Measurements from ENCODE around the gene RPP25L. TPM values are rescaled to one million over a fixed set of nuclear protein-coding genes. Genes with fewer than 3 reads are reported as not detected.

The RPP25L gene
- total RNA-seq, 1 experiment from 2014 or later = 51.1 TPM

- Histone ChIP-seq H3K9me2 (ENCODE audit: insufficient read depth) (no peaks in the 10 kb centered on the region), H3K4me3 (replicated peaks in 1 of 2; ENCODE audit: low read depth in 1 of 2, low read length in 2 of 2) (no peak overlapping the region), H3K4me2 (ENCODE audit: low read length) (no peak overlapping the region), H4K20me1 (ENCODE audit: insufficient read depth) (no peaks in the 10 kb centered on the region), H3K9me3 (ENCODE audit: control insufficient read depth in 1 of 2, insufficient read depth in 1 of 2, low read depth in 1 of 2, low read length in 2 of 2) (no peaks in the 10 kb centered on the region), H3K79me2 (ENCODE audit: insufficient read depth, low read length) (no peaks in the 10 kb centered on the region), H3K9ac (ENCODE audit: low read length) (no peak overlapping the region), H3K27me3 (ENCODE audit: insufficient read depth, low read length) (no peaks in the 10 kb centered on the region), H3K4me1 (ENCODE audit: control insufficient read depth in 1 of 2, insufficient read depth in 2 of 2, low read length in 2 of 2) (peaks cover 0 to 4% of the 10 kb centered on the region in 2 experiments; a peak in 1 of 4 replicates), H3K36me3 (ENCODE audit: control insufficient read depth in 1 of 2, insufficient read depth in 2 of 2, low read length in 2 of 2) (no peaks in the 10 kb centered on the region), H3K27ac (ENCODE audit: low read depth, low read length) (no peak overlapping the region), H2AFZ (ENCODE audit: low read depth, low read length, poor library complexity, severe bottlenecking) (no peak overlapping the region)
- intact Hi-C loops (cut with micrococcal nuclease) = loop anchor here (2.0 to 10.0 kb wide), 3 partner anchors 53 to 347 kb away; no protein-coding TSS in a partner anchor
- ChIA-PET RAD21 (ENCODE audit: low non-redundant PET in 1 of 2, low total read pairs in 2 of 2, uncharacterized antibody in 2 of 2, unreplicated experiment in 2 of 2) (interaction anchor here in 1 of 2 experiments (0.6 kb wide), 1 partner anchor 213 kb away, joined by 6 read pairs; no protein-coding TSS in a partner anchor), POLR2A (no interaction called here), CTCF (interaction anchor here (1.0 kb wide), 2 partner anchors 10 kb away, joined by 3 to 4 read pairs; partner anchors contain the start of gene RPP25L)
- DNase-seq (ENCODE audit: low read depth, low spot score) = no peak
- no peak for TF ChIP-seq ZBTB33 (IDR thresholded peaks at IDR 0.05; ENCODE audit: extremely low read depth, insufficient replicate concordance, low read length)
- TF ChIP-seq FOSL1 (IDR thresholded peaks at IDR 0.05; ENCODE audit: low read depth) = no peak
- ATAC-seq = no peak
- no TSS peak for BruUV-seq (replicated peaks)
Measured at GRCh38 chr9:34601937-34602573, 9.8 kb downstream of the RPP25L start.

- Histone ChIP-seq H3K4me3 (replicated peaks in 1 of 2; ENCODE audit: low read depth in 1 of 2, low read length in 2 of 2) (no peak overlapping the region), H3K79me2 (ENCODE audit: insufficient read depth, low read length) (no peaks in the 10 kb centered on the region), H3K9me3 (ENCODE audit: control insufficient read depth in 1 of 2, insufficient read depth in 1 of 2, low read depth in 1 of 2, low read length in 2 of 2) (no peaks in the 10 kb centered on the region), H3K4me1 (ENCODE audit: control insufficient read depth in 1 of 2, insufficient read depth in 2 of 2, low read length in 2 of 2) (no peaks in the 10 kb centered on the region), H2AFZ (ENCODE audit: low read depth, low read length, poor library complexity, severe bottlenecking) (no peak overlapping the region), H3K9ac (ENCODE audit: low read length) (no peak overlapping the region), H3K27ac (ENCODE audit: low read depth, low read length) (no peak overlapping the region), H3K27me3 (ENCODE audit: insufficient read depth, low read length) (no peaks in the 10 kb centered on the region), H3K9me2 (ENCODE audit: insufficient read depth) (no peaks in the 10 kb centered on the region), H4K20me1 (ENCODE audit: insufficient read depth) (no peaks in the 10 kb centered on the region), H3K4me2 (ENCODE audit: low read length) (no peak overlapping the region), H3K36me3 (ENCODE audit: control insufficient read depth in 1 of 2, insufficient read depth in 2 of 2, low read length in 2 of 2) (no peaks in the 10 kb centered on the region)
- BruUV-seq (replicated peaks) = no TSS peak
- intact Hi-C loops (cut with micrococcal nuclease) = loop anchor here (10.0 kb wide), 1 partner anchor 346 kb away; no protein-coding TSS in a partner anchor
- RAD21 ChIA-PET (ENCODE audit: low non-redundant PET in 1 of 2, low total read pairs in 2 of 2, uncharacterized antibody in 2 of 2, unreplicated experiment in 2 of 2) = no interaction called here
- TF ChIP-seq CEBPB (IDR thresholded peaks at IDR 0.05; ENCODE audit: low read depth) = no peak
- TF ChIP-seq SIN3A (IDR thresholded peaks at IDR 0.05; ENCODE audit: low read depth) = no peak
- no peak for TF ChIP-seq YY1 (IDR thresholded peaks at IDR 0.05; ENCODE audit: extremely low read depth, insufficient replicate concordance, low read depth, low read length)
- TF ChIP-seq SP1 (IDR thresholded peaks at IDR 0.05; ENCODE audit: low read depth) = no peak
- TF ChIP-seq RAD21 (IDR thresholded peaks at IDR 0.05; ENCODE audit: low read depth) = no peak
- TF ChIP-seq ZBTB33 (IDR thresholded peaks at IDR 0.05; ENCODE audit: extremely low read depth, insufficient replicate concordance, low read length) = no peak
- TF ChIP-seq POLR2A (IDR thresholded peaks at IDR 0.05; ENCODE audit: borderline replicate concordance, extremely low read depth, insufficient read depth, insufficient read length) = no peak
- TF ChIP-seq FOSL1 (IDR thresholded peaks at IDR 0.05; ENCODE audit: low read depth) = no peak
- TF ChIP-seq ELF1 (IDR thresholded peaks at IDR 0.05; ENCODE audit: borderline replicate concordance, low read depth) = no peak
- TF ChIP-seq, protein P1, sequence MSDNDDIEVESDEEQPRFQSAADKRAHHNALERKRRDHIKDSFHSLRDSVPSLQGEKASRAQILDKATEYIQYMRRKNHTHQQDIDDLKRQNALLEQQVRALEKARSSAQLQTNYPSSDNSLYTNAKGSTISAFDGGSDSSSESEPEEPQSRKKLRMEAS (IDR thresholded peaks at IDR 0.05) = no peak
- TF ChIP-seq CTCF (IDR thresholded peaks at IDR 0.05 in 2 of 3, conservative IDR thresholded peaks at IDR 0.05 in 1 of 3; ENCODE audit: borderline replicate concordance in 1 of 3, insufficient read depth in 1 of 3, low read depth in 2 of 3, low read length in 2 of 3) = no peak
- no peak for DNase-seq (ENCODE audit: low read depth, low spot score)
- POLR2A ChIA-PET = no interaction called here
- ATAC-seq = no peak
- CTCF ChIA-PET = interaction anchor here (1.2 kb wide), 1 partner anchor 197 kb away, joined by 3 read pairs; no protein-coding TSS in a partner anchor
Measured at GRCh38 chr9:34600908-34601307, 11.0 kb downstream of the RPP25L start.

Measured in HCT116 (cell line).